K562 (cell line): Measurements from ENCODE around the gene SLC4A1. TPM values are rescaled to one million over a fixed set of nuclear protein-coding genes. Genes with fewer than 3 reads are reported as not detected.

Experiments used
- BHLHE40 ChIP-seq: IDR thresholded peaks from 2 replicates; pipeline ENCODE4 v1.6.1; 2011; ENCODE audit warnings: low read length, improper control_type of control experiment
- ESRRA ChIP-seq: fragments of 450-650 bp; IDR thresholded peaks from 2 replicates; pipeline ENCODE4 v1.6.1; 2014; ENCODE audit warnings: low read depth, mild to moderate bottlenecking, moderate library complexity, borderline replicate concordance
- HNRNPLL ChIP-seq: fragments of 200-400 bp; formaldehyde crosslinking; IDR thresholded peaks from 2 replicates; pipeline ENCODE4 v1.6.1; 2017; ENCODE audit warnings: low read length, low read depth, mild to moderate bottlenecking; ENCODE audit not compliant: poor library complexity, severe bottlenecking
- HOMEZ ChIP-seq: fragments of 250-450 bp; sonication (Bioruptor Pico); IDR thresholded peaks from 2 replicates; pipeline ENCODE4 v1.4.0; 2020; ENCODE audit warnings: mild to moderate bottlenecking, moderate library complexity
- JUNB ChIP-seq: fragments of 450-650 bp; formaldehyde crosslinking; conservative IDR thresholded peaks from 2 replicates; pipeline ENCODE4 v1.4.0; 2020; ENCODE audit warnings: mild to moderate bottlenecking
- MXI1 ChIP-seq: IDR thresholded peaks from 2 replicates; pipeline ENCODE4 v1.6.1; 2011; ENCODE audit warnings: low read depth, mild to moderate bottlenecking, improper control_type of control experiment, low read length
- NFYB ChIP-seq: IDR thresholded peaks from 2 replicates; pipeline ENCODE4 v1.6.1; 2011; ENCODE audit warnings: mild to moderate bottlenecking, moderate library complexity; ENCODE audit not compliant: insufficient read length; ENCODE audit errors: extremely low read depth
- OTX1 ChIP-seq: fragments of 450-650 bp; formaldehyde crosslinking; IDR thresholded peaks from 2 replicates; pipeline ENCODE4 v1.4.0; 2022; ENCODE audit warnings: mild to moderate bottlenecking
- POLR2A ChIP-seq: fragments of 450-650 bp; conservative IDR thresholded peaks from 2 replicates; pipeline ENCODE4 v1.6.1; 2016
- POLR2AphosphoS2 ChIP-seq: IDR thresholded peaks from 2 replicates; pipeline ENCODE4 v1.6.1; 2012; ENCODE audit warnings: low read length, improper control_type of control experiment
- RREB1 ChIP-seq: fragments of 250-450 bp; sonication (Bioruptor Pico); IDR thresholded peaks from 2 replicates; pipeline ENCODE4 v1.4.0; 2020
- SIN3A ChIP-seq, 2 experiments: fragments of 150-350 bp in 1 of 2; IDR thresholded peaks; 2 replicates each; pipeline ENCODE4 v1.6.1; 2011 to 2016; ENCODE audit warnings: borderline replicate concordance in 2 of 2, low read depth in 2 of 2, low read length in 2 of 2, mild to moderate bottlenecking in 2 of 2, moderate library complexity in 2 of 2; ENCODE audit not compliant: control insufficient read depth in 1 of 2
- SMAD2 ChIP-seq: fragments of 150-350 bp; IDR thresholded peaks from 2 replicates; pipeline ENCODE4 v1.6.1; 2014; ENCODE audit warnings: low read depth, mild to moderate bottlenecking, low read length
- SNAPC5 ChIP-seq: fragments of 250-450 bp; sonication (Bioruptor Pico); IDR thresholded peaks from 2 replicates; pipeline ENCODE4 v1.8.0; 2021; ENCODE audit warnings: moderate library complexity, mild to moderate bottlenecking, inconsistent platforms
- ZNF197 ChIP-seq: fragments of 200-800 bp; sonication (Bioruptor generic); IDR thresholded peaks from 2 replicates; pipeline ENCODE4 v1.6.1; 2016; ENCODE audit warnings: low read depth, missing genetic modification characterization, missing compliant biosample characterization
- polyA plus RNA-seq, 8 experiments: library from polyadenylated mRNA; depleted of rRNA in 4 of 8; stranded (reverse) in 5 of 8; unstranded in 3 of 8; fragments of >200 nt; fragmentation: Nextera tagmentation in 2 of 8; fragmentation: Illumina TruSeq in 1 of 8; extraction: Ambion mirVana in 2 of 8; extraction: Trizol in 1 of 8; gene quantifications; 2 replicates each; pipeline versions ENCODE4 v1.2.1 to v1.2.3, GENCODE V29; 2011 to 2014; ENCODE audit warnings: inconsistent platforms in 1 of 8, missing spikeins in 1 of 8
- total RNA-seq, 7 experiments: library from RNA; depleted of rRNA in 6 of 7; stranded (reverse); fragments of >200 nt in 6 of 7; fragmentation: Illumina TruSeq in 2 of 7; extraction: Trizol in 2 of 7; gene quantifications; 2 replicates each; pipeline versions ENCODE4 v1.2.1 to v1.2.3, GENCODE V29; 2011 to 2021; ENCODE audit warnings: low replicate concordance in 1 of 7
- TF ChIP-seq, protein P1 (sequence below): fragments of 250-450 bp; sonication (Bioruptor Pico); IDR thresholded peaks from 2 replicates; pipeline ENCODE4 v1.6.1; 2021; ENCODE audit warnings: mild to moderate bottlenecking
- TF ChIP-seq, protein P2 (sequence below): IDR thresholded peaks from 2 replicates; pipeline ENCODE4 v1.6.1; 2012; ENCODE audit warnings: low read depth, low read length, improper control_type of control experiment, borderline replicate concordance

Gene SLC4A1
- total and polyA plus RNA-seq, 9 of the 15 experiments (the other 6 are each of a cell fraction or from before 2014, with no cell fraction given) = 0.14 to 1.00 (median 0.53) TPM

DNA sequence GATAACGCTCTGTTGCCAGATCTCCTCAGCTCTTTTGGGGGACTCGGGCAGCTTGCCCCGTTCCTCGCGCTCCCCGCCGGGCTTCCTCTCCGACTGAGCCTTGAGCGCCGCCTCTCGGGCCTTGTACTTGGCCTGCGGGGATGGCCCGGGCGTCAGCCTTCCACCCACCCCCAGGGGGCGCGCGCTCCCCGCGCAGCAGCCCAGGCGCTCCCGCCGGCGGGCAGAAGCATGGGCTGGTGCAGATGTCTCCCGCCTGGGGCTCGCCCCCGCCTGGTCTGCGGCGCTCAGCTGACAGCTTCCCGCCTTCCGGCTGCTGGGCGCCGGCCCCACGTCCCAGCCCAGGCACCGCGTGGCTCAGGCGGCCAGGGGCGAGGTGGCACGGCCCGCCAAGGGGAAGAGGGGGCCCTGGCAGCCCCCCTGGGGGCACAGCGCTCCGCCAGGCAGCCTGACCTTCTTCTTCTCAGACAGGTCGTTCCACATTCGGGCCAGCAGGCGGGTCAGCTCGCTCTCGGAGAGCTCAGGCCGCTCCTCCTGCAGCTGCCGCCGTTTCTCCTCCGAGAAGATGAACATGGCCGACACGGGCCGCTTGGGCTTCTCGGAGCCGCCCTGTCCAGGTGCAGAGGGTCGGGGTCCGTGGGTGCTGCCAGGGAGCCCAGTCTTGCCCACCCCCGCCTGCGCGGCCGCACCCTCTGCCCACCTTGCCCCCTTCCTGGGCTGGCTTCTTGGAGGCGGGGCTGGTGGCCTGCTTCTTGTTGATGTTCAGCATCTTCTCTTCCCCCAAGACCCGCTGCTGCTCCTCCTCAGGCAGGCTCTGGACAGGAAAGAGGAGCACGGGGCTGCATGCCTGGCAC is 57.4 kb downstream of the SLC4A1 start (continued):
- TF ChIP-seq RREB1 (CRISPR knock-in tag) = no peak
- TF ChIP-seq SMAD2 = 0 out of 2 replicates have a peak, but pooled peaks have one; percentile 59
- no peak for TF ChIP-seq JUNB (CRISPR knock-in tag)
- TF ChIP-seq HNRNPLL = no peak
- TF ChIP-seq MXI1 = peak; percentile 89
- peak; percentile 96 to 97 for TF ChIP-seq SIN3A (IDR thresholded peaks at IDR 0.05; ENCODE audit: borderline replicate concordance in 2 of 2, control insufficient read depth in 1 of 2, low read depth in 2 of 2, low read length in 2 of 2)
- no peak for TF ChIP-seq SNAPC5 (CRISPR knock-in tag)
- no peak for TF ChIP-seq OTX1 (CRISPR knock-in tag)
- peak; percentile 95 for TF ChIP-seq POLR2AphosphoS2
- no peak for TF ChIP-seq HOMEZ (CRISPR knock-in tag)
- peak; percentile 59; the same call in 1 of the 2 replicates for TF ChIP-seq BHLHE40
- peak; percentile 13; the same call in 1 of the 2 replicates for TF ChIP-seq POLR2A
- TF ChIP-seq, protein P1, sequence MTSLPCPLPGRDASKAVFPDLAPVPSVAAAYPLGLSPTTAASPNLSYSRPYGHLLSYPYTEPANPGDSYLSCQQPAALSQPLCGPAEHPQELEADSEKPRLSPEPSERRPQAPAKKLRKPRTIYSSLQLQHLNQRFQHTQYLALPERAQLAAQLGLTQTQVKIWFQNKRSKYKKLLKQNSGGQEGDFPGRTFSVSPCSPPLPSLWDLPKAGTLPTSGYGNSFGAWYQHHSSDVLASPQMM (CRISPR knock-in tag) = no peak
- TF ChIP-seq ESRRA = peak; percentile 64; the same call in 1 of the 2 replicates
- TF ChIP-seq NFYB = no peak
- TF ChIP-seq, protein P2, sequence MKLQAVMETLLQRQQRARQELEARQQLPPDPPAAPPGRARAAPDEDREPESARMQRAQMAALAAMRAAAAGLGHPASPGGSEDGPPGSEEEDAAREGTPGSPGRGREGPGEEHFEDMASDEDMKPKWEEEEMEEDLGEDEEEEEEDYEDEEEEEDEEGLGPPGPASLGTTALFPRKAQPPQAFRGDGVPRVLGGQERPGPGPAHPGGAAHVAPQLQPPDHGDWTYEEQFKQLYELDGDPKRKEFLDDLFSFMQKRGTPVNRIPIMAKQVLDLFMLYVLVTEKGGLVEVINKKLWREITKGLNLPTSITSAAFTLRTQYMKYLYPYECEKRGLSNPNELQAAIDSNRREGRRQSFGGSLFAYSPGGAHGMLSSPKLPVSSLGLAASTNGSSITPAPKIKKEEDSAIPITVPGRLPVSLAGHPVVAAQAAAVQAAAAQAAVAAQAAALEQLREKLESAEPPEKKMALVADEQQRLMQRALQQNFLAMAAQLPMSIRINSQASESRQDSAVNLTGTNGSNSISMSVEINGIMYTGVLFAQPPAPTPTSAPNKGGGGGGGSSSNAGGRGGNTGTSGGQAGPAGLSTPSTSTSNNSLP = no peak
- TF ChIP-seq ZNF197 (CRISPR knock-in tag) = 0 out of 2 replicates have a peak, but pooled peaks have one; percentile 46
